Breast epithelium (tissue), 4 donors: Measurements from ENCODE around the gene TFPI. TPM values are rescaled to one million over a fixed set of nuclear protein-coding genes. Genes with fewer than 3 reads are reported as not detected.

ENCODE experiments used
- DNase-seq, 2 donors: peaks; one replicate each; pipeline ENCODE4 v3.0.0-alpha.2; 2019; ENCODE audit warnings: low spot score in 2 of 2
- H3K27ac ChIP-seq, 2 donors: fragments of 200-600 bp; sonication (generic) in 1 of 2; one replicate each; pipeline ENCODE4 v1.5.1; 2016 to 2019; ENCODE audit warnings: mild to moderate bottlenecking in 1 of 2
- H3K27me3 ChIP-seq, 2 donors: fragments of 200-600 bp; sonication (generic) in 1 of 2; one replicate each; pipeline versions ENCODE4 v1.5.1 to v1.6.0; 2017 to 2019; ENCODE audit warnings: control low read depth in 1 of 2, mild to moderate bottlenecking in 1 of 2
- H3K36me3 ChIP-seq: fragments of 200-600 bp; one replicate; pipeline ENCODE4 v1.5.1; 2019
- H3K4me1 ChIP-seq, 2 donors: fragments of 200-600 bp; sonication (generic); one replicate each; pipeline ENCODE4 v1.5.1; 2016 to 2019; ENCODE audit warnings: control low read depth in 1 of 2
- H3K4me3 ChIP-seq, 3 donors: fragments of 200-600 bp; sonication (generic); 1 replicate in 2 of 3; 2 replicates in 1 of 3; pipeline ENCODE4 v1.5.1; 2016 to 2019; ENCODE audit warnings: mild to moderate bottlenecking in 3 of 3, moderate library complexity in 2 of 3
- H3K9me3 ChIP-seq, 2 donors: fragments of 200-600 bp; sonication (generic) in 1 of 2; one replicate each; pipeline ENCODE4 v1.5.1; 2016 to 2019; ENCODE audit warnings: control low read depth in 1 of 2
- CTCF ChIP-seq, 3 donors: fragments of 450-650 bp; IDR thresholded peaks; one replicate each; pipeline ENCODE4 v1.5.1; 2016 to 2017; ENCODE audit warnings: antibody characterized with exemption in 3 of 3, mild to moderate bottlenecking in 3 of 3, moderate library complexity in 3 of 3
- POLR2A ChIP-seq: fragments of 450-650 bp; IDR thresholded peaks from one replicate; pipeline ENCODE4 v1.6.1; 2016; ENCODE audit warnings: antibody characterized with exemption, mild to moderate bottlenecking, moderate library complexity
- POLR2AphosphoS5 ChIP-seq, 3 donors: sonication (generic); formaldehyde crosslinking; IDR thresholded peaks; one replicate each; pipeline ENCODE4 v1.6.1; 2017; ENCODE audit warnings: antibody characterized with exemption in 3 of 3
- intact Hi-C: fragments of 100-400 bp; cut with DNase I; formaldehyde crosslinking; loops from one replicate; pipeline ENCODE4 v1.15.1; 2023; ENCODE audit warnings: low total_unique reads
- total RNA-seq, 3 donors: library from RNA; depleted of rRNA; stranded (reverse); fragments of >200 nt; gene quantifications; one replicate each; pipeline ENCODE4 v1.1.0, GENCODE V29; 2016

The TFPI gene
- total RNA-seq, 3 donors from 2014 or later = 52.4 to 105 (median 90.1) TPM

GRCh38 chr2:187529977-187530721, 24.1 kb downstream of the TFPI start:
- TF ChIP-seq POLR2A (no peak), CTCF (IDR thresholded peaks at IDR 0.05) (no peak), POLR2AphosphoS5 (IDR thresholded peaks at IDR 0.05) (no peak)
- intact Hi-C loops = no loop called here
- Histone ChIP-seq H3K9me3 (no peaks in the 10 kb centered on the region), H3K27ac (no peak overlapping the region), H3K36me3 (no peaks in the 10 kb centered on the region), H3K4me3 (no peak overlapping the region), H3K27me3 (no peaks in the 10 kb centered on the region), H3K4me1 (no peaks in the 10 kb centered on the region)
- no peak for DNase-seq

- H3K9me3 ChIP-seq = no peaks in the 10 kb centered on the region
- no peak for TF ChIP-seq CTCF (IDR thresholded peaks at IDR 0.05)
- no peak for TF ChIP-seq POLR2AphosphoS5 (IDR thresholded peaks at IDR 0.05)
- intact Hi-C loops = no loop called here
These were observed 24.8 kb downstream of the TFPI start for GRCh38 chr2:187529248-187529976.

GRCh38 chr2:187528042-187528441, 26.2 kb downstream of the TFPI start:
- Histone ChIP-seq H3K27me3 (no peaks in the 10 kb centered on the region), H3K27ac (no peak overlapping the region), H3K4me3 (no peak overlapping the region), H3K4me1 (no peaks in the 10 kb centered on the region), H3K36me3 (no peaks in the 10 kb centered on the region), H3K9me3 (no peaks in the 10 kb centered on the region)
- intact Hi-C loops = no loop called here
- DNase-seq = no peak
- no peak for TF ChIP-seq CTCF (IDR thresholded peaks at IDR 0.05)
- no peak for TF ChIP-seq POLR2A
- TF ChIP-seq POLR2AphosphoS5 (IDR thresholded peaks at IDR 0.05) = no peak

More at GRCh38 chr2:187529248-187529976, 24.8 kb downstream of the TFPI start:
- Histone ChIP-seq H3K36me3 (no peaks in the 10 kb centered on the region), H3K27me3 (no peaks in the 10 kb centered on the region), H3K27ac (no peak overlapping the region), H3K4me3 (no peak overlapping the region), H3K4me1 (no peaks in the 10 kb centered on the region)
- no peak for DNase-seq

GRCh38 chr2:187527262-187527661, 27.0 kb downstream of the TFPI start:
- H3K27ac ChIP-seq = no peak overlapping the region
- no peak for DNase-seq
- H3K36me3 ChIP-seq = no peaks in the 10 kb centered on the region

More at GRCh38 chr2:187527262-187527661, 27.0 kb downstream of the TFPI start:
- Histone ChIP-seq H3K4me3 (no peak overlapping the region), H3K4me1 (no peaks in the 10 kb centered on the region), H3K27me3 (no peaks in the 10 kb centered on the region), H3K9me3 (no peaks in the 10 kb centered on the region)
- TF ChIP-seq POLR2AphosphoS5 (IDR thresholded peaks at IDR 0.05) = no peak
- no peak for TF ChIP-seq POLR2A
- no peak for TF ChIP-seq CTCF (IDR thresholded peaks at IDR 0.05)
- intact Hi-C loops = no loop called here
